ENCODE measurements around the gene WFDC12.
"Not testable (repeated sequence)": the region's sequence is repeated elsewhere in the genome, so short reads cannot be mapped to it uniquely, and the experiment has no call there.

The WFDC12 gene

GRCh38 chr20:45124365-45124764 is at the start of gene WFDC12:
TSS of gene WFDC12 (minus strand) at chr20:45124465. CDS start at chr20:45124447, 18 bp downstream.
- no peak for DNase-seq

GRCh38 chr20:45173522-45173921 is 49.3 kb upstream of the WFDC12 start:
- no peak for DNase-seq

- DNase-seq: no peak
Observed at GRCh38 chr20:45164906-45165305, 40.6 kb upstream of the WFDC12 start.

- DNase-seq: no peak
Observed at GRCh38 chr20:45163083-45163803, 39.0 kb upstream of the WFDC12 start.

GRCh38 chr20:45157962-45158361 is 33.7 kb upstream of the WFDC12 start:
- no peak for DNase-seq

GRCh38 chr20:45156713-45157112 is 32.4 kb upstream of the WFDC12 start:
- DNase-seq: no peak

- not testable (repeated sequence) for DNase-seq
Observed at GRCh38 chr20:45154794-45155193, 30.5 kb upstream of the WFDC12 start.

- DNase-seq: no peak
Observed at GRCh38 chr20:45154183-45154582, 29.9 kb upstream of the WFDC12 start.

- no peak for DNase-seq
Observed at GRCh38 chr20:45153752-45154151, 29.5 kb upstream of the WFDC12 start.

GRCh38 chr20:45153147-45153546 is 28.9 kb upstream of the WFDC12 start:
- no peak for DNase-seq

- DNase-seq: no peak
Observed at GRCh38 chr20:45152405-45152804, 28.1 kb upstream of the WFDC12 start.

- DNase-seq: no peak
Observed at GRCh38 chr20:45149062-45149461, 24.8 kb upstream of the WFDC12 start.

- no peak for DNase-seq
Observed at GRCh38 chr20:45140836-45141235, 16.6 kb upstream of the WFDC12 start.

- DNase-seq: not testable (repeated sequence)
Observed at GRCh38 chr20:45139733-45140375, 15.6 kb upstream of the WFDC12 start.

GRCh38 chr20:45138561-45139300 is 14.5 kb upstream of the WFDC12 start:
- peak; percentile 12 for DNase-seq

- no peak for DNase-seq
Observed at GRCh38 chr20:45136911-45137310, 12.6 kb upstream of the WFDC12 start.

- DNase-seq: no peak
Observed at GRCh38 chr20:45128099-45128498, 3.8 kb upstream of the WFDC12 start.

- no peak for DNase-seq
Observed at GRCh38 chr20:45121388-45121787, 2.9 kb downstream of the WFDC12 start.

- no peak for DNase-seq
Observed at GRCh38 chr20:45119556-45120266, 4.6 kb downstream of the WFDC12 start.

- no peak for DNase-seq
Observed at GRCh38 chr20:45118028-45118427, 6.2 kb downstream of the WFDC12 start.

GRCh38 chr20:45117581-45117980 is 6.7 kb downstream of the WFDC12 start:
- no peak for DNase-seq

GRCh38 chr20:45115829-45116228 is 8.4 kb downstream of the WFDC12 start:
- no peak for DNase-seq

- DNase-seq: no peak
Observed at GRCh38 chr20:45115386-45115774, 8.9 kb downstream of the WFDC12 start.
